Stimulated activated CD4-positive, alpha-beta T cell treated with anti-CD3 and anti-CD28 coated beads, Interleukin-4, amount 100 ng/mL, for 24 hours (primary cell): ENCODE results near the gene C1orf116.

ENCODE experiments used
- DNase-seq: peaks from one replicate; pipeline ENCODE4 v3.0.0-alpha.2; 2020

The C1orf116 gene

DNA sequence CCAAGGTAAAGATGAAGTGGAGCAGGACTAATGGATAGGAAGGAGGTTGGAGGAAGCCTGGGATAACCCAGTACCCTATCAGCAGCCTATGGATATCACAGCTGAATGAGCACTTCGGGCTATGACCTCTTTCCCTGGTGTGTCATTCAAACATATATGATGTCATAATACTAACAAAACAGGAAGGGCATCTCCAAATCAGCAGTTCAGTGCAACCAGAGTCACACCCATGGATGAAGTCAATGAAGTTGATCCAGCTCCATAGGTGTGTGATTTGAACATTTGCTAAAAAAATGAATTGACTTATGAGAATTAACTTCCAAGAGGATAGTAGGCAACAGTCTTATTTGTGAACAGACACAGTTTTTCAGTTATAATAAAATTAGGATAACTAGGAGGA, 1.7 kb upstream of the C1orf116 start:
- DNase-seq: no peak

DNA sequence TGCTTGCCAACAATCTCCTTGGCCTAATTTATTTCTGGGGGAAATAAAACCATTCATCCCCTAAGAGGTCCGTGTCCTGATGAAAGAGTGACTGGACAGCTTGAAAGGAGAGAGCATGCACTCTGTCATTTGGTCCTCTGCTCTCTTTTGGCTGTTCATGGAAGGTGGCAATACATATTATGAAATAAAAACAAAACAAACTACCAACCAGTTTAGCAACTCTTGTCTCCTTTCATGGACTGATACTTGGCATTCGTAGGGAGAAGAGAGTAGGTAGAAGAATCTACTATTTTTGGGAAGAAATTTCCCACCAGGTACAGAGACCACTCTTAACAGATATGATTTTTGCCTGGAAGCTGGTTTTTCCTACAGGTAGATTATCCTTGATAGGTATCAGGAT, 746 bp upstream of the C1orf116 start:
- no peak for DNase-seq

DNA sequence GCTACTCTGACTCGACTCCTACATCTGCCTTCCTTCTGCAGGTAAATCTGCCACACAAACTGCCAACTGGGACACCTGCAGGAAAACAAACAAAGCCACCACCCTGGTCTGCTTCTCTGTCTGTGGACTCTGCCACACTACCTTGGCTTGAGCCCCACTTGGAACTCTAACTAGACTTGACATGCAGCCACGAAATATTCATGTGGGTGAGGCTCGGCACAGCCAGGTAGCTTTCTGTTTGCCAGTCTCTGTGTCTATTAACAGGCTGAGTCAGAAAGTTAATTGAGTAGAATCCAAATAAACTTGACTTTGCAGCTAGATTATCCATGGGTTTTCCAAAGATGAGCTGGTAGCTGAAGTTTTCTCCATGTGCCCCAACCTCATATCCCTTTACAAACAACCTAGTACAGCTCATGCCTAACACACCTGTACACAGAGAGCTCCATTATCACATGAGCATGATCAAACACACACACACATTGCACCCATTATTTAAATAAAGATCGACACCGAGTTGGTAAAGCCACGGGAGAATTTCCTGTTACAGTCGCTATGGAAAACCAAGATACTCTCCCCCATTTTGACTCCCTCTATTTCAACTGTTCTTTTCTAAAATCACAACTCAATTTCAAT, 808 bp downstream of the C1orf116 start:
- DNase-seq: no peak

DNA sequence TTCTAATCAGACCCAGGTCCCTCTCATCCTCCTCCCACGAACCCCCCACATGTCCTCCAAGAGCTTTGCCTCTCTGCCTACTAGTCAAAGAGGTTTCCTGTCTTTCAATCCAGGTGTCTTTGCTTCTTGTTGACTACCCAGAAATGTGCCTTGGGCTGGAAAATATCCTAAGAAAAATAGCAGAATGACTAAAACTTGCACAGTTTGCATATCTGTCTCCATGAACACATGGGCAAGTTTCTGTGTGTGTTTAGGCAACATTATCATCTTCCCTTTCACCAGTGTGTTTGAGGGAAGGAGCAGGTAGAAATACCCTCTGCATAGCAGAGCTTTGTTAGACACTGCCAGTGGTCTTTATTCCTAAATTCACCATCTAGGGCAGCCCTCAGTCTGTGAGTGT, 1.5 kb downstream of the C1orf116 start:
- DNase-seq: no peak

DNA sequence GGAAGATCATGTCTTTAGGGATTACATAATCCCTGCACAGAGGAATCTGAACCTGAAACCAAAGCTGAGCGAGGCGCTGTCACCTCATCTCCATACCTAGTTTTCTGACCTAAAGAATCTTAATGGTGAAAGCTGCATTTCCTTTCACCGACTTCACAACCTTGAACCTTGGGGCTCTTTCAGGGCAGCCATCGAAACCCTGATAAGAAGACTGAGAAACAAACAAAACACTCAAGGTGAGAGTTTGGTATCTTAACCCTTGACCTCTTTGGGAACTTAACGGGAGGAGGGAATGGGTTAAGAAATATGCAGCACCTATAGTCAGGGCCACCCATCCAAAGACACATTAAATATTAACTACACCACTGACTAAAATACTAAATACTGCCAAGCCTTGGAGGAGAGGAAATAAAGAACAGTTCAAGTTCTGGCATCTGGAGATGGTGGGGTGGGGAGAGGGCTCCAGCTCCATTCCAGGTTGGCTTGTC, 2.0 kb downstream of the C1orf116 start:
- DNase-seq: no peak

DNA sequence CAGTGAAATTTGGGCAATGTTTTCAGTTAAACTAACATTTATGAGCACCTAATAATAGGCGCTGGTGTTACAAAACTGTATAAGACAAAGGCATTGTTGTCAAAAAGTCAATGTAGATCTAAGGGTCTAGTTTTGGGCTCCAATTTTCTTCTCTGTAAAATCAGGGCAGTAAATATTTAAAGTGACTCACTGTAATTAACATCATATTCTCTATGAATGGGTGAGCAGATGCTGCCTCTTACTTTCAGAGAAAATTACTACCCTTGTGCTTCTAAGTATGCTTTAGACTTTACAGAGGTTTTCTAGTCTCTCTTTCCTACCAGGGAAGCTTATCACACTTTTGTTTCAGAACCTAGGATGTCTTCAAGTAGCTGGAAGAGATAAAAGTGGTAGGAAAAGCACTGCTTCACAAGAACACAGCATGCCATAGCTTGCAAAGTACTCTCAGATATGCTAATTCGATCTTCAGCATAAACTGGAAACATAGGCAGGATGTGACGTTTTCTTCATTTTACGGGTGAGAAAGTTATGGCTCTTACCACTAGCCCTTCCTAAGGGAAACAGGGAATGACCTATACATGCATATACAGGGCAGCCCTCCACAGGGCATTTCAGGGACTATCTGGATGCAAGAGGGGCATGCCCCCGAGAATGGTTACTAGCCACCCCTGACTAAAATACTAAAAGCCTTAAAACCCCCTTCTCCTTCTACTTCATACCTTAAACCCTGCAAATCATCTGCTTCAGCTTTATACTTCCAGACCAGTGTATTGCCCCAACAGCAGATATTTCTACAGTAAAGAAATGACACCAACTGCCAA, 2.6 kb downstream of the C1orf116 start:
- no peak for DNase-seq

DNA sequence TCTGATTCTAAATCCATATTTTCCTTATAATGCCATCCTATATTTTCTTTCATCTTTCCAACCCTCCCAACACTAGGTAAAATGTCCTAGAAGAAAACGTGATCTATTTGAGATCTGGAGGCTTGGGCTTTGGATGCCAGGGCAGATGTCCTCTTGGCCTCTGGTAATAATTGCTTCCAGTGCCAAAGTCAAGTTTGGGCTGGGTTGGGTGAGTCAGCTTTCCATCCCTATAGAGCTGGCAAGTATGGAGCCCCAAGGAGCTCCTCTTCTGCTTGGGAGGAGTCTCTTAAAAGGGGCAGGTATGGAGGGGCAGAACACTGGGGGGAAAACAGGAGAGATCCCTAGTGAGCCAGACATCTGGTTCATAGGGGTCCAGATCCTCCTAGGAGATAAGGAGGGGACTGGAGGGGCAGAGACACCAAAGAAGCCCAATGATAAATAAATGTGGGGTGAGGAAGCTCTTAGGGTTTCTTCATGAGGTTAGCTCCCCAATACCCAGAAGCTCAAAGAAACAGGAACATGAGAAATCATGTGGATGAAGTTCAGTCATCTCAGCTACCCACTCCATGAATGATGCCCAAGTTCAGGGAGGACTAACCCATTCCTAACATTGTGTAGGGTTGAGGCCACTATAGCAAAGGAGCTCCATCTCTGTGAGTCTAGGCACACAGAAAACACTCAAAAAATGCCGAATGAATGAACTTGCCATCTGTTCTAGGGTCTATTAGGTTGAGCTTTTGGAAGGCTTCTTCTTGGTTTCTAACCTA, 3.5 kb downstream of the C1orf116 start:
- DNase-seq: no peak

DNA sequence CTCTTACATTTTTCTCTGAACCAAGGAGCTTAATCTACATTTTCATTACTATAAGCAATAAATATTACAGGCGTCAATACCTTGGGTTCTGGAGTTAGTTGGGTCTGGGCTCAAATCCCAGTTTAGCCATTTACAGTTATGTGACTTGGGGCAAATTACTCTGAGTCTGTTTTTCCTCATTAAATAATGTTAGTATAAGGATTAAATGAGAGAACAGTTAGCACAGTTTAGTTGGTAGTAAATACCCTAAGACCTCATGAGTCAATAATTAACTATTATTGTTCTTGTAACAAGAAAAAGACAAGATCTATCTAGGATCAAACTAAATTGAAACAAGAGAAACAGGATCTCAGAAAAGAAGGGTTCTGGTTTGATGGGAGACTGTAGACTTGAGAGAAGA, 4.6 kb downstream of the C1orf116 start:
- DNase-seq: no peak

DNA sequence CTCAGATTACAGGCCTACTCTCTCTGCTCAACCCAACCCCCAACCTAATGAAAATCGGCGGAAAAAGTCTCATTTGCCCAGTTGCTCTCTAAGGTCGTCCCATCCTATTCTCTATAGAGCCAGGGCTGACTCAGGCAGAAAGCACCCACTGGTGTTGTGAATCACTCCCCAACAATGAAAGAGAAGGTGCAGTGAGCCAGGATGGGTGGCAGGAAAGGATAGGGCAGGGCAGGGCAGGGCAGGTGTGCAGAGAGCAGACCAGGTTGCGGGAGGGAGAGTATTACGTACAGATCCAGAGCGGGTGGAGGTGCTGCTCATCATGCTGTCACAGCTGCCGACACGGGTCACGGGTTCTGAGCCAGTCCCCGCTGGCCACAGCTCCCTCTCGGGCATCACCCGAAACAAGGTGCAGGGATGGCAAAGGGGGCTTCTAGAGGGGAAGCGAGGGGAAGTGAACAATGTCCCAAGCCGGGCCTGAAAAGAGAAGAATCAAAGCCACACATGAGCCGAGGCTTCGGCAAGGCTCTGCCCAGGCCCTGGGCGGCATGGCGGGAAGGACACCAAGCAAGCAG, 5.3 kb downstream of the C1orf116 start:
- DNase-seq: no peak

DNA sequence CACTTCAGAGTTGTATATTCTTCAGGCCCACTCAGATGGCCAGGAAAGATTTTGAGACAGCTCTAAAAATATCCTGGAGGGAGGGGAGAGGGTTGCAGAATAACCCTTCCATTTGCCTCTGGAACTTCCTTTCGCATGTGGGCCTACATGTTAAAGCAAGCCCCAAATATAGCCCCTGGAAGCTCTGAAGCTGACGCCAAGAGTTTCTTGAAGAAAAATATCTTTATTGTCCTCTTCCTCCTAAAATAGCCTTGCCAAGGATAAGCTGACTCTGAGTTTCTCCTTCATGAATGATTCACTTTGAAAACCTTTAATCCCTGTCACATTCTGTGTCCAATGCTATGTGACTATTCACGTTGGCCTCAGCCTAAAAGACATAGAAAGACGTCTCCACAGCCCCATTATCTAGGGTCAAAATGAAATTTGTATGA, 6.4 kb downstream of the C1orf116 start:
- no peak for DNase-seq

DNA sequence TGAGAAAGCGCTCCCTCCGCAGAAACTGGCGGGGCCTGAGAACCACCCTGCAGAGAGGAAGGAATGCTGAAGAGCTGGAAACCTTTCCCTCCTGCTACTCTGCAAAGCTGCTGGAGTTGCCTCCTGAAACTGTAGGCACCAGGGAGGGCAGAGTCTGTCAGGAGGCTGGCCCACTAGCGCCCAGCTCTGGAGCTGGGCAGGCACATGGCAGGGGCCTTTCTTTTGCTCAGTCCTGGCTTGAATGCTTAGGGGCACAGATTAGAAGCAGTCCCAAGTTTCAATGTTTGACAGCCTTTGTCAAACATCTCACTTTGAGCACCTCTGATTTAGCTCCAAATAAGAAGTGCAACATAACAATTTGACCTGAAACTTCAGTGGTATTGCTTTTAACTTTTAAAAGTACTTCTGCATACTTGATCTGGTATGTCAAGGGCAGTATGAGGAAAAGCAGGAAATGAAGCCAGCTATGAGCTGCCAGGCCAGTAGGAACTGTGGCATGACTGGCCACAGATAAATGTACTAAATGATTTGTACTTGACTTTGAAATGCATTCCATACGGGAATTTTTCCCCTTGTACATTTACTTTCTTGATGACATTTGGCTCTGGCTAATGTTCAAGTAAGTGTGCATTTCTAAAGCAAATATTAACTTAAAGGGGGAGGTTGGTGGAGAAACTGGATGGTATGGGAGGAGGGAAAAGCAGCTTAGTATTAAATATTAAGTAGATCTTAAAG, 7.2 kb downstream of the C1orf116 start:
- no peak for DNase-seq

DNA sequence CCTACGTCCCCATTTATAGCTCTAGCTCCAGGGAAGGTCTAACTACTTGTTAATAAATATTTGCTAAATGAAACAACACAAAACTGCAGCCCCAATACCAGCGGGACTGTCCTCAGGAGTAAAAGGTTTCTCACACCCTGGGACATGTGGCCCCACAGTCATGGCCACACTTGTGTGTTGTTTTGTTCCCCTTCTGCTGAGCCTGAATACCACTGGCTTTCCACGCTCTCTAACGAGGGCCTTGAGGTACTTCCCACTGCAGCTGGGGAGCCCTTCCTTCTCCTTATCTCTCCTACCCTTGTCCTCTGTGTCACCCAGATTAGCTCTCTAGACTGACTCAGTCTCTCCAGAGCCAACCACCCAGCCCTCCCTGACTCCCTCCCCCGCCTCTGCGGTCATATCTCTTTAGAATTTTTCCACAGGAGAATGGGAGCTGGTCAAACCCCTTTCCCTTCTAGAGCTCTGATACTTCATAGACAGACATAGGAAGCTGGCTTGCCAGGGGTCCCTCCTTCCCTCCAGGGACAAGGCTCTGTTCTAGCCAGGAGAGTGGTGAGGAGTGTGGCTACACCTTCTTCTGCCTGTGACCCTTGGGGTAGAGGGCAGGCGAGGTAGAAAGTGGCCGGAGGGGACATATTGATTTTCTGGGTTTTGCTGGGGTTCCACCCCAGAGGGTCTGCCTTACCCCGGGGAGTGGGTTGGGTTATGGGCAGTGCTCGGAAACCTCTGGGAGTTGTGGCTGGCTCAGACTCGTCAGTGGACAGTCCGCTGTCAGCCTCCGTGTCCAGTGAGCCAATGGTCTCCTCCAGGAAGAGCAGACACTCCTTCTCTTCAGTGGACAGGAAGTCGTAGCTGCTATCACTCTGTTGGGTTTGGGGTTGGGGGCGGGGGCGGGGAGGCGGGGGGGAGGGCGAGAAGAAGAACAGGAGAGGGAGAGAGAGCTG, 8.1 kb downstream of the C1orf116 start:
- no peak for DNase-seq

DNA sequence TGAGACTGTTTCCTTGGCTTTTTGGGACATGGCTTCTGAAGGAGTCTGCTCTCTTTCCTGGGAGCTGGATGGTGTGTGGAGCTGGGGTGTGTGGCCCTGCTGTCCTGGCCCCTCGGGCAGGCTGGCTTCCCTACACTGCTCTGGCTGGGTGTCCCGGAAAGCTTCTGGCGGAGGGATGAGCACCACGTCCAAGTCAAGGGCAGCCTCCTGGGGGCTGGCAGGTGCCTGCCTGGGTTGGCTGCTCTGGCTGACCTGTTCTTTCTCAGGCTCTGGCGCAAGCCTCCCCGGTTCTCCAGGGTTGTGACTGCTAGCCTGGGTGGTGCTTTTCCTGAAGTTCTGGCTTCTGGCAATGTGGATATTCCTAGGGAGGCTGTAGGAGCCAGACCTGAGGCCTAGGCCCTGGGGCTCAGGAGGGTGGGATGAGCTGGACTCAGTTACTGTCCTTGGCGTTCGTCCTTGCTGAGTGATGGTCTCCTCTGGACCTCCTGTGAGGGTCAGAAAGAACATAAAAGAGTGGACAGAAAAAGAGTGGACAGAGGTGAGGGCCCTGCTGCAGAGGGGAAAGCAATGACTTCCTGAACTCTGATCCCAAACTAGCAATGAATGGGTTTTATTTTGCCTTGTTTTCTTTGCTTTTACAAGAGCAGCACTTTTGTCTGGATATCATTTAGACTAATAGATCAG, 9.4 kb downstream of the C1orf116 start:
- DNase-seq: no peak

DNA sequence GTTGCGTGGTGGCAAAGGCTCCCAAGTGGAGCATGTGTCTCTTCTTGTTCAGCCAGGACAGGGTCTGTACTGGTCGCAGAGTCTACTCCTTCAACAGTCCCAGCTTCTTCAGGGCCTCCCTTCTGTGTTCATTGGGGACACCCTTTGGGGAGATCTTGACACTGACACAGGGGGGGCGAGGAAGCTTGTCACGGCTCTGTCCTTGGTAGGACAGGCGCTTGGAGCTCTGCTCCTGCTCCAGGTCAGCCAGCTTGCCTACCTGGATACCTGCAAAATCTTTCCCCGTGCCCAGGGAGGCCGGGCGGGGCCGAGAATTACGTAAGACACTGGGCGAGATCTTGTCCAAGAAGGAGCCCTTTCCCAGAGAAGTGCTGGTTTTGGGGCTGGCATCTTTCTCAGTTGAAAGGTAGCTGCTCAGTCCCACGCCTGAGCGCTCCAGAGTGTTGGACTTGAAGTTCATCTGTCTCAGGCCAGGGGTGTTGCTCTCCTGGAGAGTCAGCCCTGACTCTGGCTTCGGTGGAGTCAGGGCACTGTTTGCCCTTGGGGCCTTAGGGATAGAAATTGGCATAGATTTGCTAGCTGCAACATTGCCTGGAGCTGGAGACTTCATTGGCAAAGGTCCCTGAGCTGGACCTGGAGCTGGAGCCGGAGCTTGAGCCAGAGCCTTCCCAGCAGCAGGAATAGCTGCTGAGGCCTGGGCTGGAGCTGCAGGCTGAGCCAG, 10.5 kb downstream of the C1orf116 start:
- no peak for DNase-seq

DNA sequence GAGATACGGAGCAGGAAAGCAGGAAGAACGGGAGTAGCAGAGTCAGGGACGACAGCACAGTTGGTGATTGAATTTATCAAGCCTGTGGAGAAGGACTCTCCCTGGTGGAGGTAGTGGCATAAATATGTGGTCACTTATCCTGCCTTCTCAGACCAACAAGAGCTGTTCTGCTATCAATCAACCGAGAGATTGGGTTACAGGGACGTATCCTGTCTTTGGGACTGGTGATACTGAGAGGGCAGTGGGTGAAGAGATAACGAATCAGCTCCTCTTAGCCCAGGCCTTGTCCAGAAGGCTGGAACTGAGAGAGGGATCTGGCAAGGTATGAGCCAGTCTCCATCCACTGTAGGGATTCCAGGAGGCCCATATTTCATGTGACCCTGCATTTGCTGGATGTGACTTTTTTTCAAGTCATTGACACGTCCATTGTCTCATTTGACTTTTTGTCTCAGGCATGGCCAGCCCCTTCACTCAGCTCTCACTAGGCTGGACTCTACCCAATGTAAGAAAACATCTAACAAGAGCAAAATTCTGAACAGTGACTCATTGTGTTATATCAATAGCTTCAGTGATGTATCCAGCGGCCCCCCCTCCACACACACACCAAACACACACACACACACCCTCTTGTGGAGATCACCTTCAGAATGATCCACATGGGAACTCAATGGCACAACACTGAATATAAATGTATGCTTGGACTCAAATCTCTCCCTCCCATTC, 11.3 kb downstream of the C1orf116 start:
- DNase-seq: no peak

DNA sequence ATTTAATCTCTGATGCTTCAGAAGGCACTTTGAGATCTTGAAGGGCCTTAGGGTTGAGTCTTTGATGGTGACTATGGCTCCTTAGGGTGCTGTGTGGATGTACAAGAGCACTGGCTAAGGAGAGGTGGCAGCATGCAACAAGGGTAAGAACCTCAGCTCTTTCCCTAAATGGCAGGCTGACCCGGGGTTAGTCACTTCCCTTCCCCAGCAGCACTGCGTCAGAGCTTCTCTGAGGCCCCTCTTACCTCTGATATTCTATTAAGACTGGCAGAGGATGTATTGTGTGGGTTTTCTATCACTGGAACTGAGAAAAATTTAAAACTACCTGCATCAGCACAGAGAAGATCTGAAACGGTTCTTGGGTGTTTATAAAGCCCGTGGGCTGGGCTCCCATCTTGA, 11.8 kb downstream of the C1orf116 start:
- DNase-seq: no peak

DNA sequence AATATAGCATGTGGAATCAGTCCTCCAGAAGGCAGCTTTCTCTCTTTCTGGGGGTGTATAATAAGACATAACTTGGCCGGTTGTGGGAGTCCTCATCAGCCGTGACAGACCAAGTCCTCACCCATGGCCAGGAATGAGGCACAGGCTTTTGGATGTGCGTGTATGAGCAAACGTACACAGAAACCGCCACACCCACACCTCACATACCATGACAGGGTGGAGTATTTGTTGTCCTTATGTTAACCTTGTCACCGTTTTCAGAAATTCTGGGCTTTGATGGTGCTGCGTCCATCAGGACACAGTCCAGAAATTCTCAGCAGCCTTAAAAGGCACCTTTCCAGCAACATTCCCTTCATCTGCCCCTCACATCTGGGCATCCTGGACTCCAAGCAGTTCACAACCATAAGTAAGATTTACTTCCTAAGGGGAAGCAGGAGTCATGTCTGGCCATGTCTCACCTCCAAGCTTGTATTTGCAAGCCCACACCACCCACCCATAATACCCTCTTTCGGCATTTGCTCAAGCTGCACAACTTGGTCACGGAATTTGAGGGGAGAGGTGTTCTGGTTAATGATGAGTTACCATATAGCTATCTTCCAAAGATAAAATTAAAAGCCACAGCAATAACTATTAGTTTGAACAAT, 12.4 kb downstream of the C1orf116 start:
- DNase-seq: no peak

DNA sequence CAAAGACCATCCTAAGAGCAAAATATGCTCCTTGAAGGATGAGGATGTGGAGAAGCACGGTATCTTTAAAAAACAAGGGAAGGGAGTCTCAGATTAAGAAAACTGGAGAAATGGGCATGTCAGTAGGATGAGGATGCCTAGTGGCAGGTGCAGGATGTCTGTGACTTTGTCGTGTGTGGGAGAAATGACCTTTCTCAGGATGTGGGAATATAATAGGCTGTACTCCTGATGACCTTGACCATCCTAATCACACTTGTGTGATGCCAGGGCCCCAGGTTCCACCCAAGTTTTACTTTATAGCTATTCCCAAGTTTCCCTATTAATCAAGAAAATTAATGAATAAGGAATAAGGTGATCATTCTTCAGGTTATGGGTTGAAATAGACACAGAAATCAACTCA, 12.9 kb downstream of the C1orf116 start:
- no peak for DNase-seq

DNA sequence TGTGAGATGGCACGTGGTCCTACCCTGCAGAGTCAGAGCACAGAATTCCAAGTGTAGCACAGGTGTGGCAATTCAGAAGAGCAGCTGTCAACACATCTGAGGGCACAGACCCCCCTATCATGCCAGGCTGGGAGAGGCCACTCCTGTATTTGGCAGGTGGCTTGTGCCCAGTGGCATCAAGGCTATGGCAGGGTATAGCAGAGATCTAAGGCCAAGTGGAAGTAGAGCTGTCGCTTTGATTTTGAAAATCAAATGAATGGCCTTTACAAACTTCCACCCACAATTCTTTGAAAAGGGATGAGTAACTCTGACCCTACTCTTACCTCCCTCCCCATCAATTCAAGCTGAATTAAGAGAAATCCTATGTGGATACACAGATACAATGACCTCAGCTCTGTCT, 13.4 kb downstream of the C1orf116 start:
- no peak for DNase-seq
